Measurements from ENCODE around the gene PIN4. TPM values are rescaled to one million over a fixed set of nuclear protein-coding genes. Genes with fewer than 3 reads are reported as not detected.

Gene PIN4
- total RNA-seq, 1 donor from 2014 or later: 3.6 TPM

DNA sequence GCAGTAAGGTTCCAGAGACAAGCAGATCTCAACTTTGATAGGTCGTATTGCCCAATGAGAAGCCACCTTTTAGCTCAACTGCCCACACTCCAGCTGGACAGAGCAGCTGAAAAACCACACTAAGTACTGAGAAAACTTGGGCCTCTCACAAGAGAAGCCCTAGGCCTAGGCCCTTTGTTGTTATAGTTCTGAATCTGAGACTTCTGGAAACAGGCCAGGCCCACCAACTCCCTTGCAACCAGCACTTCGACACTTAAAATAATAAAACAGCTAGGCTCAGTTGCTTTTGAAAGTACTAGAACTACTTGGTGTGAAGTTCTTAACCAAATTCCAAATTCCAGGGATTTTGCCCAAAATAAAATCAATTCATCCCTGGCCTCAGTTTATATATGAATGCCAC lies 36.4 kb upstream of the PIN4 start:
- DNase-seq (ENCODE audit: low spot score in 2 of 2): no peak
- TF ChIP-seq, protein P1, sequence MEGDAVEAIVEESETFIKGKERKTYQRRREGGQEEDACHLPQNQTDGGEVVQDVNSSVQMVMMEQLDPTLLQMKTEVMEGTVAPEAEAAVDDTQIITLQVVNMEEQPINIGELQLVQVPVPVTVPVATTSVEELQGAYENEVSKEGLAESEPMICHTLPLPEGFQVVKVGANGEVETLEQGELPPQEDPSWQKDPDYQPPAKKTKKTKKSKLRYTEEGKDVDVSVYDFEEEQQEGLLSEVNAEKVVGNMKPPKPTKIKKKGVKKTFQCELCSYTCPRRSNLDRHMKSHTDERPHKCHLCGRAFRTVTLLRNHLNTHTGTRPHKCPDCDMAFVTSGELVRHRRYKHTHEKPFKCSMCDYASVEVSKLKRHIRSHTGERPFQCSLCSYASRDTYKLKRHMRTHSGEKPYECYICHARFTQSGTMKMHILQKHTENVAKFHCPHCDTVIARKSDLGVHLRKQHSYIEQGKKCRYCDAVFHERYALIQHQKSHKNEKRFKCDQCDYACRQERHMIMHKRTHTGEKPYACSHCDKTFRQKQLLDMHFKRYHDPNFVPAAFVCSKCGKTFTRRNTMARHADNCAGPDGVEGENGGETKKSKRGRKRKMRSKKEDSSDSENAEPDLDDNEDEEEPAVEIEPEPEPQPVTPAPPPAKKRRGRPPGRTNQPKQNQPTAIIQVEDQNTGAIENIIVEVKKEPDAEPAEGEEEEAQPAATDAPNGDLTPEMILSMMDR (IDR thresholded peaks at IDR 0.05): no peak
- Histone ChIP-seq H3K27me3 (no peaks in the 10 kb centered on the region), H3K4me3 (no peak overlapping the region), H3K27ac (no peak overlapping the region), H3K9me3 (no peaks in the 10 kb centered on the region), H3K36me3 (peaks cover 5 to 9% of the 10 kb centered on the region in 2 donors), H3K4me1 (no peaks in the 10 kb centered on the region)
- intact Hi-C loops (cut with DNase I): no loop called here

DNA sequence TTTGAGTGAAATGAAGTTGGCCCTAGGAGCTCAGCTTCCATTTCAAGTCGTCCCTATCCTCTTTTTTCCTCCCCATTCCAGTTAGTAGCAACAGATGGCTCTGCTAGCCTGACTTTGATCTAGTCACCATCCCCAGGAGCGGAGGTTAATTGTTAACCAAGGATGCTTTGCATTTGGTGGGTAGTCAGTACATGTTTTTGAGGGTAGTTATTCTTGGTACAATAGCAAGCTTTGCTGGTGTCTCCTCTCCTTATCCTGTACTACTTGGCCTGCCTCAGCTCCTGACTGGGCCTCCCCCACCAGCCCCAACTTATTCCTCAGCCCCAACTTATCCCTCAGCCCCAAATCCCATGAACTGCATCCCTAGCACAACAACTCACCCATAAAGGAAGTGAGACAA lies 35.0 kb upstream of the PIN4 start:
- TF ChIP-seq, protein P1 (IDR thresholded peaks at IDR 0.05): no peak
- Histone ChIP-seq H3K4me3 (no peak overlapping the region), H3K9me3 (no peaks in the 10 kb centered on the region), H3K4me1 (no peaks in the 10 kb centered on the region), H3K27me3 (no peaks in the 10 kb centered on the region), H3K36me3 (peaks cover 3 to 5% of the 10 kb centered on the region in 2 donors), H3K27ac (no peak overlapping the region)
- intact Hi-C loops (cut with DNase I): no loop called here
- DNase-seq (ENCODE audit: low spot score in 2 of 2): no peak

DNA sequence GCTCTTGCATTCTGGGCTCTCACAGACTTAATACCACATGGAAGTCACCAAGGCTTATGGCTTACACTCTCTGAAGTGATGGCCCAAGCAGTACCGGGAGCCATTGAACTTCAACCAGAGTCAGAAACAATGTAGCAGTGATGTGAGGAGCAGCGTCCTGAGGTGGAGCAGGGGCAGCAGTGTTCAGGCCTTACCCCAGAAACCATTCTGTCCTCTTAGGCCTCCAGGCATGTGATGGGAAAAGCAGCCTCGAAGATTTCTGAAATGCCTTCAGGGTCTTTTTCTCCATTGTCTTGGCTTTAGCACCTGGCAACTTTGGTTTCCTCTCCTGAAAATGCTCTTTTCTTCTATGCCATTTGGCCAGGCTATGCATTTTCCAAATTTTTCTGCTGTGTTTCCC lies 22.8 kb upstream of the PIN4 start:
- no peak overlapping the region for H3K27ac ChIP-seq
- no peaks in the 10 kb centered on the region for H3K36me3 ChIP-seq
- no peaks in the 10 kb centered on the region for H3K4me1 ChIP-seq
- H3K27me3 ChIP-seq: no peaks in the 10 kb centered on the region
- H3K4me3 ChIP-seq: no peak overlapping the region
- intact Hi-C loops (cut with DNase I): no loop called here
- H3K9me3 ChIP-seq: no peaks in the 10 kb centered on the region
- DNase-seq (ENCODE audit: low spot score in 2 of 2): no peak
- TF ChIP-seq, protein P1 (IDR thresholded peaks at IDR 0.05): no peak

GRCh38 chrX:72159769-72160168 lies 21.8 kb upstream of the PIN4 start:
- no peaks in the 10 kb centered on the region for H3K27me3 ChIP-seq
- H3K4me1 ChIP-seq: no peaks in the 10 kb centered on the region
- no peaks in the 10 kb centered on the region for H3K36me3 ChIP-seq
- TF ChIP-seq, protein P1 (IDR thresholded peaks at IDR 0.05): no peak
- no peak overlapping the region for H3K27ac ChIP-seq
- no peak for DNase-seq (ENCODE audit: low spot score in 2 of 2)
- no peaks in the 10 kb centered on the region for H3K9me3 ChIP-seq
- H3K4me3 ChIP-seq: no peak overlapping the region
- intact Hi-C loops (cut with DNase I): no loop called here

- H3K36me3 ChIP-seq: no peaks in the 10 kb centered on the region
- TF ChIP-seq, protein P1 (IDR thresholded peaks at IDR 0.05): no peak
These were observed 16.0 kb upstream of the PIN4 start for GRCh38 chrX:72165551-72165950.

More at GRCh38 chrX:72165551-72165950, 16.0 kb upstream of the PIN4 start:
- no peak for DNase-seq (ENCODE audit: low spot score in 2 of 2)
- Histone ChIP-seq H3K27ac (no peak overlapping the region), H3K27me3 (no peaks in the 10 kb centered on the region), H3K9me3 (no peaks in the 10 kb centered on the region), H3K4me1 (no peaks in the 10 kb centered on the region), H3K4me3 (no peak overlapping the region)
- intact Hi-C loops (cut with DNase I): no loop called here
